T47D (cell line): ENCODE measurements around the gene MUC2.

Experiments
- DNase-seq, 2 experiments: peaks; one replicate each; pipeline versions ENCODE4 v3.0.0 to v3.0.0-alpha.2; 2011 to 2012; ENCODE audit warnings: low read depth in 1 of 2, low spot score in 1 of 2
- JUND ChIP-seq: IDR thresholded peaks from 2 replicates; pipeline ENCODE4 v1.6.1; 2012; ENCODE audit warnings: low read depth
- in situ Hi-C: cut with HindIII; loops from 2 replicates; pipeline ENCODE4 v1.10.0; 2016; ENCODE audit warnings: low sequenced_read_pairs, low pct_unique_long_range_greater_than_20kb

MUC2 gene

GRCh38 chr11:1057806-1058205 is 16.9 kb upstream of the MUC2 start:
- DNase-seq = no peak
- in situ Hi-C loops = no loop called here
- no peak for TF ChIP-seq JUND

- TF ChIP-seq JUND = no peak
- no peak for DNase-seq
- in situ Hi-C loops = no loop called here
Measured at GRCh38 chr11:1059759-1060158, 14.9 kb upstream of the MUC2 start.

GRCh38 chr11:1060410-1060809 is 14.3 kb upstream of the MUC2 start:
- in situ Hi-C loops = no loop called here
- DNase-seq = no peak
- TF ChIP-seq JUND = no peak

- in situ Hi-C loops = no loop called here
- DNase-seq = peak in 1 of 2 experiments; percentile 18
- no peak for TF ChIP-seq JUND
Measured at GRCh38 chr11:1060852-1061616, 13.6 kb upstream of the MUC2 start.

- in situ Hi-C loops = no loop called here
- TF ChIP-seq JUND = no peak
- DNase-seq = peak in 1 of 2 experiments; percentile 44
Measured at GRCh38 chr11:1062075-1062820, 12.4 kb upstream of the MUC2 start.

GRCh38 chr11:1064167-1064566 is 10.5 kb upstream of the MUC2 start:
- in situ Hi-C loops = no loop called here
- no peak for DNase-seq

GRCh38 chr11:1067812-1068496 is 6.7 kb upstream of the MUC2 start:
- TF ChIP-seq JUND = no peak
- in situ Hi-C loops = no loop called here
- no peak for DNase-seq

More at GRCh38 chr11:1064167-1064566, 10.5 kb upstream of the MUC2 start:
- no peak for TF ChIP-seq JUND

GRCh38 chr11:1069740-1070139 is 4.9 kb upstream of the MUC2 start:
- in situ Hi-C loops = no loop called here
- no peak for TF ChIP-seq JUND
- no peak for DNase-seq

GRCh38 chr11:1070594-1071462 is 3.8 kb upstream of the MUC2 start:
- DNase-seq = no peak
- in situ Hi-C loops = no loop called here
- no peak for TF ChIP-seq JUND

- no peak for TF ChIP-seq JUND
- in situ Hi-C loops = no loop called here
- DNase-seq = no peak
Measured at GRCh38 chr11:1071571-1072115, 3.0 kb upstream of the MUC2 start.

- TF ChIP-seq JUND = no peak
- in situ Hi-C loops = no loop called here
- peak in 1 of 2 experiments; percentile 49 for DNase-seq
Measured at GRCh38 chr11:1072116-1072820, 2.4 kb upstream of the MUC2 start.
